PFSK-1 (cell line): Measurements from ENCODE around the gene RPS6KA2.

ENCODE experiments used
- FOXP2 ChIP-seq: optimal IDR thresholded peaks from 2 replicates; pipeline ENCODE3; 2011; ENCODE audit warnings: borderline replicate concordance, control low read depth, inconsistent platforms; ENCODE audit not compliant: insufficient read depth; ENCODE audit errors: extremely low read length, extremely low read depth
- POLR2AphosphoS5 ChIP-seq: IDR thresholded peaks from 2 replicates; pipeline ENCODE4 v1.6.1; 2012; ENCODE audit warnings: low read depth, mild to moderate bottlenecking, control low read depth, low read length, moderate library complexity
- REST ChIP-seq, 2 experiments: IDR thresholded peaks; 2 replicates each; pipeline versions ENCODE4 v1.6.1 to v1.8.0; 2011 to 2012; ENCODE audit warnings: low read depth in 2 of 2, low read length in 2 of 2, control low read depth in 1 of 2, inconsistent platforms in 1 of 2, mild to moderate bottlenecking in 1 of 2, moderate library complexity in 1 of 2; ENCODE audit not compliant: insufficient read depth in 1 of 2
- SIN3A ChIP-seq: IDR thresholded peaks from 2 replicates; pipeline ENCODE4 v1.6.1; 2012; ENCODE audit warnings: mild to moderate bottlenecking, low read length, moderate library complexity, borderline replicate concordance; ENCODE audit not compliant: insufficient read depth
- TAF1 ChIP-seq: IDR thresholded peaks from 2 replicates; pipeline ENCODE4 v1.6.1; 2012; ENCODE audit warnings: low read length, control low read depth, borderline replicate concordance; ENCODE audit not compliant: insufficient read depth

RPS6KA2 gene

GRCh38 chr6:166650047-166650446, 23.0 kb upstream of the RPS6KA2 start:
- TF ChIP-seq SIN3A: no peak

- TF ChIP-seq POLR2AphosphoS5 (no peak), FOXP2 (no peak), TAF1 (no peak)
Observed at GRCh38 chr6:166648846-166649245, 21.8 kb upstream of the RPS6KA2 start.

GRCh38 chr6:166647896-166648295, 20.8 kb upstream of the RPS6KA2 start:
- TF ChIP-seq SIN3A: no peak
- no peak for TF ChIP-seq POLR2AphosphoS5
- TF ChIP-seq REST (IDR thresholded peaks at IDR 0.05; ENCODE audit: insufficient read depth in 1 of 2, low read depth in 2 of 2, low read length in 2 of 2): no peak
- no peak for TF ChIP-seq TAF1
- no peak for TF ChIP-seq FOXP2

- TF ChIP-seq SIN3A (no peak), TAF1 (no peak), POLR2AphosphoS5 (no peak)
Observed at GRCh38 chr6:166646716-166647115, 19.7 kb upstream of the RPS6KA2 start.

GRCh38 chr6:166645896-166646295, 18.8 kb upstream of the RPS6KA2 start:
- TF ChIP-seq REST (IDR thresholded peaks at IDR 0.05; ENCODE audit: insufficient read depth in 1 of 2, low read depth in 2 of 2, low read length in 2 of 2) (no peak), FOXP2 (no peak), TAF1 (no peak), POLR2AphosphoS5 (no peak), SIN3A (no peak)

GRCh38 chr6:166644681-166645080, 17.6 kb upstream of the RPS6KA2 start:
- TF ChIP-seq TAF1 (no peak), FOXP2 (no peak), REST (IDR thresholded peaks at IDR 0.05; ENCODE audit: insufficient read depth in 1 of 2, low read depth in 2 of 2, low read length in 2 of 2) (no peak), POLR2AphosphoS5 (no peak), SIN3A (no peak)

- no peak for TF ChIP-seq SIN3A
- TF ChIP-seq POLR2AphosphoS5: no peak
- no peak for TF ChIP-seq REST (IDR thresholded peaks at IDR 0.05; ENCODE audit: insufficient read depth in 1 of 2, low read depth in 2 of 2, low read length in 2 of 2)
- TF ChIP-seq TAF1: no peak
- no peak for TF ChIP-seq FOXP2
Observed at GRCh38 chr6:166643891-166644590, 17.0 kb upstream of the RPS6KA2 start.
